Measurements from ENCODE around the gene COL10A1.

GRCh38 chr6:116104636-116105035, 21.3 kb downstream of the COL10A1 start:
- TF ChIP-seq EZH2 (optimal IDR thresholded peaks at IDR 0.05; ENCODE audit: low read depth, low read length) (no peak), CTCF (IDR thresholded peaks at IDR 0.05; ENCODE audit: low read length) (no peak)
